MCF 10A (cell line): ENCODE measurements around the gene NADSYN1. TPM values are rescaled to one million over a fixed set of nuclear protein-coding genes. Genes with fewer than 3 reads are reported as not detected.

Experiments used
- BruUV-seq: library from RNA; stranded (reverse); fragments of 400-500 nt; replicated peaks from 2 replicates; lab custom pipeline; 2021; lab: Mats Ljungman, UMichigan
- CTCF ChIA-PET: fragments of 300-600 bp; sonication (Branson Sonifier 250); formaldehyde crosslinking; extraction: SDS; loops from one replicate; lab custom pipeline; 2021; ENCODE audit warnings: antibody characterized with exemption, inconsistent platforms; lab: Yijun Ruan, JAX
- POLR2A ChIA-PET: fragments of 300-600, 350-650 bp; sonication (Branson Sonifier 250); formaldehyde crosslinking; extraction: SDS; loops from one replicate; lab custom pipeline; 2020; ENCODE audit warnings: antibody characterized with exemption, inconsistent platforms; lab: Yijun Ruan, JAX
- DNase-seq: peaks from one replicate; pipeline ENCODE4 v3.0.0-alpha.2; 2018; ENCODE audit not compliant: unreplicated experiment
- H3K27ac Mint-ChIP-seq: one replicate; pipeline ENCODE4 v1.8.0; 2022; ENCODE audit warnings: mild to moderate bottlenecking, low read depth, mixed read lengths; ENCODE audit not compliant: unreplicated experiment
- H3K27me3 Mint-ChIP-seq: one replicate; pipeline ENCODE4 v1.8.0; 2022; ENCODE audit warnings: mixed read lengths; ENCODE audit not compliant: insufficient read depth, unreplicated experiment
- H3K36me3 Mint-ChIP-seq: one replicate; pipeline ENCODE4 v1.8.0; 2022; ENCODE audit warnings: mild to moderate bottlenecking, moderate library complexity, mixed read lengths; ENCODE audit not compliant: insufficient read depth, unreplicated experiment
- H3K4me1 Mint-ChIP-seq: one replicate; pipeline ENCODE4 v1.8.0; 2022; ENCODE audit warnings: mixed read lengths; ENCODE audit not compliant: insufficient read depth, unreplicated experiment
- H3K4me3 Mint-ChIP-seq: one replicate; pipeline ENCODE4 v1.8.0; 2022; ENCODE audit warnings: mild to moderate bottlenecking, moderate library complexity, mixed read lengths; ENCODE audit not compliant: unreplicated experiment
- H3K9me3 Mint-ChIP-seq: one replicate; pipeline ENCODE4 v1.8.0; 2022; ENCODE audit warnings: mixed read lengths; ENCODE audit not compliant: unreplicated experiment
- CTCF ChIP-seq: fragments of 200-600 bp; IDR thresholded peaks from one replicate; pipeline ENCODE4 v1.8.0; 2022; ENCODE audit warnings: antibody characterized with exemption, mild to moderate bottlenecking; ENCODE audit not compliant: unreplicated experiment
- intact Hi-C: fragments of 100-400 bp; cut with micrococcal nuclease; formaldehyde crosslinking; loops from 2 replicates; pipeline ENCODE4 v1.14.1; 2022
- total RNA-seq: library from RNA; stranded (reverse); gene quantifications from 2 replicates; pipeline ENCODE4 v1.2.3, GENCODE V29; 2022

The NADSYN1 gene
- total RNA-seq, 1 experiment from 2014 or later, result 73.6 TPM

- POLR2A ChIA-PET, result no interaction called here
Observed at GRCh38 chr11:71474141-71474770, 21.3 kb downstream of the NADSYN1 start.

GRCh38 chr11:71474771-71475483 lies 21.9 kb downstream of the NADSYN1 start:
- ChIA-PET POLR2A (no interaction called here), CTCF (no interaction called here)
- intact Hi-C loops, result no loop called here
- no TSS peak for BruUV-seq
- Mint-ChIP-seq H3K9me3 (no peaks in the 10 kb centered on the region), H3K36me3 (peaks cover 53% of the 10 kb centered on the region), H3K27me3 (no peaks in the 10 kb centered on the region), H3K4me1 (no peaks in the 10 kb centered on the region), H3K4me3 (no peak overlapping the region), H3K27ac (no peak overlapping the region)
- no peak for TF ChIP-seq CTCF
- no peak for DNase-seq

More at GRCh38 chr11:71474141-71474770, 21.3 kb downstream of the NADSYN1 start:
- Mint-ChIP-seq H3K4me1 (no peaks in the 10 kb centered on the region), H3K4me3 (no peak overlapping the region), H3K27ac (no peak overlapping the region), H3K36me3 (peaks cover 47% of the 10 kb centered on the region), H3K27me3 (no peaks in the 10 kb centered on the region), H3K9me3 (no peaks in the 10 kb centered on the region)
- CTCF ChIA-PET, result no interaction called here
- intact Hi-C loops, result no loop called here
- DNase-seq, result no peak
- TF ChIP-seq CTCF, result no peak
- no TSS peak for BruUV-seq

- ChIA-PET POLR2A (no interaction called here), CTCF (interaction anchor here (0.6 to 0.9 kb wide), 3 partner anchors 10 to 1249 kb away, joined by 3 to 4 read pairs (median 3); no protein-coding TSS in a partner anchor)
- Mint-ChIP-seq H3K27me3 (no peaks in the 10 kb centered on the region), H3K9me3 (no peaks in the 10 kb centered on the region), H3K4me1 (no peaks in the 10 kb centered on the region), H3K27ac (no peak overlapping the region), H3K36me3 (peaks cover 62% of the 10 kb centered on the region), H3K4me3 (no peak overlapping the region)
- DNase-seq, result no peak
- intact Hi-C loops, result no loop called here
- no TSS peak for BruUV-seq
- TF ChIP-seq CTCF, result no peak
Observed at GRCh38 chr11:71476031-71476430, 23.0 kb downstream of the NADSYN1 start.

- intact Hi-C loops, result no loop called here
- no peaks in the 10 kb centered on the region for H3K4me1 Mint-ChIP-seq
- H3K36me3 Mint-ChIP-seq, result peaks cover 72% of the 10 kb centered on the region
- DNase-seq, result no peak
- H3K4me3 Mint-ChIP-seq, result no peak overlapping the region
- TF ChIP-seq CTCF, result no peak
- ChIA-PET CTCF (no interaction called here), POLR2A (no interaction called here)
- no TSS peak for BruUV-seq
- H3K9me3 Mint-ChIP-seq, result no peaks in the 10 kb centered on the region
- no peaks in the 10 kb centered on the region for H3K27me3 Mint-ChIP-seq
- no peak overlapping the region for H3K27ac Mint-ChIP-seq
Observed at GRCh38 chr11:71476926-71477640, 24.1 kb downstream of the NADSYN1 start.
